Measurements from ENCODE around the gene WNT3A.

Gene WNT3A

GRCh38 chr1:228023294-228023639 is 16.5 kb downstream of the WNT3A start:
- Histone ChIP-seq H2AFZ (no peak overlapping the region), H3K9me3 (ENCODE audit: control insufficient read depth, low read length) (no peaks in the 10 kb centered on the region), H3K27ac (no peak overlapping the region), H3K4me1 (no peaks in the 10 kb centered on the region), H3K4me2 (ENCODE audit: low read length) (no peak overlapping the region), H3K9ac (no peak overlapping the region), H3K79me2 (no peaks in the 10 kb centered on the region), H3K36me3 (ENCODE audit: control insufficient read depth, insufficient read depth, low read length) (no peaks in the 10 kb centered on the region), H3K4me3 (ENCODE audit: low read depth, low read length) (no peak overlapping the region), H3K27me3 (ENCODE audit: control insufficient read depth, insufficient read depth, low read length) (no peaks in the 10 kb centered on the region)
- no peak for TF ChIP-seq CTCF (IDR thresholded peaks at IDR 0.05)

- no peak for TF ChIP-seq CTCF (IDR thresholded peaks at IDR 0.05)
- Histone ChIP-seq H3K4me3 (ENCODE audit: low read depth, low read length) (no peak overlapping the region), H3K9me3 (ENCODE audit: control insufficient read depth, low read length) (no peaks in the 10 kb centered on the region), H3K4me1 (no peaks in the 10 kb centered on the region), H3K27me3 (ENCODE audit: control insufficient read depth, insufficient read depth, low read length) (no peaks in the 10 kb centered on the region), H3K9ac (no peak overlapping the region), H3K27ac (no peak overlapping the region), H3K4me2 (ENCODE audit: low read length) (no peak overlapping the region), H2AFZ (no peak overlapping the region), H3K36me3 (ENCODE audit: control insufficient read depth, insufficient read depth, low read length) (no peaks in the 10 kb centered on the region), H3K79me2 (no peaks in the 10 kb centered on the region)
Measured at GRCh38 chr1:228029281-228029680, 22.5 kb downstream of the WNT3A start.

- no peaks in the 10 kb centered on the region for H3K4me1 ChIP-seq
- H3K4me2 ChIP-seq (ENCODE audit: low read length): no peak overlapping the region
- no peak overlapping the region for H3K27ac ChIP-seq
- H2AFZ ChIP-seq: no peak overlapping the region
- TF ChIP-seq CTCF (IDR thresholded peaks at IDR 0.05): no peak
- no peak overlapping the region for H3K9ac ChIP-seq
- no peaks in the 10 kb centered on the region for H3K36me3 ChIP-seq (ENCODE audit: control insufficient read depth, insufficient read depth, low read length)
- no peaks in the 10 kb centered on the region for H3K27me3 ChIP-seq (ENCODE audit: control insufficient read depth, insufficient read depth, low read length)
- H3K9me3 ChIP-seq (ENCODE audit: control insufficient read depth, low read length): no peaks in the 10 kb centered on the region
- H3K4me3 ChIP-seq (ENCODE audit: low read depth, low read length): no peak overlapping the region
- H3K79me2 ChIP-seq: no peaks in the 10 kb centered on the region
Measured at GRCh38 chr1:228030451-228031201, 23.8 kb downstream of the WNT3A start.

GRCh38 chr1:228031276-228031995 is 24.6 kb downstream of the WNT3A start:
- H3K27me3 ChIP-seq (ENCODE audit: control insufficient read depth, insufficient read depth, low read length): no peaks in the 10 kb centered on the region
- no peaks in the 10 kb centered on the region for H3K79me2 ChIP-seq
- H2AFZ ChIP-seq: no peak overlapping the region
- H3K9me3 ChIP-seq (ENCODE audit: control insufficient read depth, low read length): no peaks in the 10 kb centered on the region
- H3K36me3 ChIP-seq (ENCODE audit: control insufficient read depth, insufficient read depth, low read length): no peaks in the 10 kb centered on the region
- H3K9ac ChIP-seq: no peak overlapping the region
- H3K4me1 ChIP-seq: no peaks in the 10 kb centered on the region
- no peak overlapping the region for H3K4me2 ChIP-seq (ENCODE audit: low read length)
- H3K4me3 ChIP-seq (ENCODE audit: low read depth, low read length): no peak overlapping the region
- TF ChIP-seq CTCF (IDR thresholded peaks at IDR 0.05): no peak
- H3K27ac ChIP-seq: no peak overlapping the region

Data from parathyroid adenoma (tissue), 2 donors.